Mammary epithelial cell (primary cell): ENCODE measurements around the gene INPP4B.

ENCODE experiments used
- CTCF ChIP-seq, 2 donors: IDR thresholded peaks in 1 of 2; conservative IDR thresholded peaks in 1 of 2; 2 replicates each; pipeline ENCODE4 v1.5.1; 2011 to 2012; ENCODE audit warnings: inconsistent platforms in 2 of 2, low read length in 2 of 2, mild to moderate bottlenecking in 2 of 2, control low read depth in 1 of 2, low read depth in 1 of 2; ENCODE audit not compliant: insufficient read depth in 1 of 2; ENCODE audit errors: extremely low read depth in 1 of 2
- EZH2 ChIP-seq: IDR thresholded peaks from 2 replicates; pipeline ENCODE4 v1.6.1; 2012; ENCODE audit warnings: low read length, inconsistent platforms, borderline replicate concordance

GRCh38 chr4:142354041-142354440 lies 492.1 kb downstream of the INPP4B start:
- TF ChIP-seq CTCF (conservative IDR thresholded peaks at IDR 0.05 in 1 of 2, IDR thresholded peaks at IDR 0.05 in 1 of 2; ENCODE audit: extremely low read depth in 1 of 2, insufficient read depth in 1 of 2, low read depth in 1 of 2, low read length in 2 of 2) = no peak
- no peak for TF ChIP-seq EZH2
